ENCODE data around the gene ROBO1. TPM values are rescaled to one million over a fixed set of nuclear protein-coding genes. Genes with fewer than 3 reads are reported as not detected.

Gene ROBO1
- total RNA-seq, 4 donors from 2014 or later, result 8.6 to 26.3 (median 16.6) TPM

- H3K4me3 ChIP-seq (replicated peaks in 1 of 3), result no peak overlapping the region
- no peaks in the 10 kb centered on the region for H3K4me1 ChIP-seq
- no peaks in the 10 kb centered on the region for H3K36me3 ChIP-seq
- TF ChIP-seq CTCF (IDR thresholded peaks at IDR 0.05), result no peak
- no peak for TF ChIP-seq POLR2A (IDR thresholded peaks at IDR 0.05)
- intact Hi-C loops (cut with DNase I), result no loop called here
- H3K27ac ChIP-seq, result no peak overlapping the region
- H3K9me3 ChIP-seq, result no peaks in the 10 kb centered on the region
- no peaks in the 10 kb centered on the region for H3K27me3 ChIP-seq
- 85 to 89% methylated on average over 3 of the region's 3 CpGs for WGBS, 2 donors
- DNase-seq, result no peak
Measured at GRCh38 chr3:79414806-79415205, 353.0 kb downstream of the ROBO1 start.

GRCh38 chr3:79414035-79414434 is 353.8 kb downstream of the ROBO1 start:
- DNase-seq, result no peak
- Histone ChIP-seq H3K36me3 (no peaks in the 10 kb centered on the region), H3K27me3 (no peaks in the 10 kb centered on the region), H3K27ac (no peak overlapping the region), H3K4me3 (replicated peaks in 1 of 3) (no peak overlapping the region), H3K4me1 (no peaks in the 10 kb centered on the region), H3K9me3 (no peaks in the 10 kb centered on the region)
- 86 to 92% methylated on average over 1 of the region's 1 CpG for WGBS, 2 donors
- intact Hi-C loops (cut with DNase I), result no loop called here
- TF ChIP-seq POLR2A (IDR thresholded peaks at IDR 0.05), result no peak
- TF ChIP-seq CTCF (IDR thresholded peaks at IDR 0.05), result no peak

- H3K4me3 ChIP-seq (replicated peaks in 1 of 3), result no peak overlapping the region
- 0% methylated on average over 1 of the region's 1 CpG for WGBS, 2 donors
- H3K4me1 ChIP-seq, result no peaks in the 10 kb centered on the region
- no peaks in the 10 kb centered on the region for H3K27me3 ChIP-seq
- TF ChIP-seq CTCF (IDR thresholded peaks at IDR 0.05), result no peak
- TF ChIP-seq POLR2A (IDR thresholded peaks at IDR 0.05), result no peak
- intact Hi-C loops (cut with DNase I), result no loop called here
- no peak overlapping the region for H3K27ac ChIP-seq
- H3K9me3 ChIP-seq, result no peaks in the 10 kb centered on the region
- no peaks in the 10 kb centered on the region for H3K36me3 ChIP-seq
- no peak for DNase-seq
Measured at GRCh38 chr3:79412537-79412936, 355.3 kb downstream of the ROBO1 start.

DNA sequence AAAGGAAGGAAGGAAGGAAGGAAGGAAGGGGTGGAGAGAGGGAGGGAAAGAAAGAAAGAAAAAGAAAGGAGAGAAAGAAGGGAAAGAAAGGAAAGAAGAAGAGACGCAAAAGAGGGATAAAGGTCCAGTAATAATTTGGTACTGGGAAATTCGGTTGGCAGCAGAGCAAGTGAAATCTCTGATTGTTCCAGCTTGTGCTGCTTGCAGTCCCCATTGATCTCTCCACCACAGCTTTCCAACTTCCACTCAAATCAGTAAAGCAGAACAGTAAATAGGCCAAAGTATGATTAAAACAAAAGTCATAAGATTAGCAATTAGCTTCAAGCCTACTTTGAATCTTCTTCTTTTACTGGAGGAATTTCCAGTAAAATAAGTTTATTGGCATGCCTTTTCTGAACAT is 357.2 kb downstream of the ROBO1 start:
- TF ChIP-seq CTCF (IDR thresholded peaks at IDR 0.05), result no peak
- TF ChIP-seq POLR2A (IDR thresholded peaks at IDR 0.05), result no peak
- DNase-seq, result no peak
- no peaks in the 10 kb centered on the region for H3K36me3 ChIP-seq
- no peak overlapping the region for H3K27ac ChIP-seq
- no peaks in the 10 kb centered on the region for H3K27me3 ChIP-seq
- 73 to 82% methylated on average over 2 of the region's 2 CpGs for WGBS, 2 donors
- intact Hi-C loops (cut with DNase I), result no loop called here
- H3K4me1 ChIP-seq, result no peaks in the 10 kb centered on the region
- H3K4me3 ChIP-seq (replicated peaks in 1 of 3), result no peak overlapping the region
- H3K9me3 ChIP-seq, result no peaks in the 10 kb centered on the region

DNA sequence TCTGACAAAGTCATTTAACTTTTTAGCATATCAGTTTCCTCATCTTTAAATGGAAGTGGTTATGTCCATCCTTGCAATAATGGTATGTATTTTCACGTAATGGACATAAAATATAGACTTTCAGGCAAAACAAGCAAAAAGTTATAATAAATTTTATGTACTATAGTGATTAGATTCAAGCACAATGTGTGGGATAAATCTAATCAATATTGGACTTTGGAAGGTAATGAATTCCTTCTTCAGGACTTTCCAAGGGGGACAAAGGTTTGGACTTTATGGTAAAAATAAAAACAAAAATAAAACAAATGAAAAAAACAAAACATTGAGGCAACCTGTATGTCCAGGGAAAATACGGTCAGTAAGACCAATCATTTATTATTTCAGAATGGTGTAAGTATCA is 357.7 kb downstream of the ROBO1 start:
- no peak overlapping the region for H3K4me3 ChIP-seq (replicated peaks in 1 of 3)
- no peaks in the 10 kb centered on the region for H3K4me1 ChIP-seq
- H3K9me3 ChIP-seq, result no peaks in the 10 kb centered on the region
- 86 to 89% methylated on average over 2 of the region's 2 CpGs for WGBS, 2 donors
- H3K27me3 ChIP-seq, result no peaks in the 10 kb centered on the region
- H3K36me3 ChIP-seq, result no peaks in the 10 kb centered on the region
- no peak for DNase-seq
- no peak overlapping the region for H3K27ac ChIP-seq
- TF ChIP-seq POLR2A (IDR thresholded peaks at IDR 0.05), result no peak
- TF ChIP-seq CTCF (IDR thresholded peaks at IDR 0.05), result no peak
- intact Hi-C loops (cut with DNase I), result no loop called here

Measured in thyroid gland (tissue), 4 donors.